Endothelial cell of umbilical vein (primary cell): Measurements from ENCODE around the gene DNAJC27. TPM values are rescaled to one million over a fixed set of nuclear protein-coding genes. Genes with fewer than 3 reads are reported as not detected.

ENCODE experiments used
- BruUV-seq: library from RNA; stranded (reverse); fragments of 400-500 nt; replicated peaks from 2 replicates; lab custom pipeline; 2021; lab: Mats Ljungman, UMichigan
- CTCF ChIA-PET: fragments of 300-600, 350-600 bp; sonication (Branson Sonifier 250); formaldehyde crosslinking; loops from one replicate; lab custom pipeline; 2021; ENCODE audit warnings: antibody characterized with exemption, inconsistent platforms; lab: Charles Lee
- POLR2A ChIA-PET: fragments of 300-600, 350-600 bp; sonication (Branson Sonifier 250); formaldehyde crosslinking; loops from one replicate; lab custom pipeline; 2021; ENCODE audit warnings: antibody characterized with exemption, inconsistent platforms; lab: Charles Lee
- DNase-seq: peaks from one replicate; pipeline ENCODE4 v3.0.0-alpha.2; 2011; ENCODE audit warnings: low read depth, low spot score
- FAIRE-seq: peaks from 2 replicates; lab custom pipeline; 2011; peaks lifted over from hg19 to GRCh38; lab: Jason Lieb, UNC
- H2AFZ ChIP-seq: 2 replicates; pipeline ENCODE4 v1.6.0; 2012; ENCODE audit warnings: low read depth, low read length, control low read depth, inconsistent platforms
- H3K27ac ChIP-seq: 2 replicates; pipeline ENCODE4 v1.5.1; 2011; ENCODE audit warnings: low read depth, mild to moderate bottlenecking, control low read depth, low read length, moderate library complexity; ENCODE audit not compliant: insufficient read depth
- H3K27me3 ChIP-seq, 2 experiments: 2 replicates each; pipeline versions ENCODE4 v1.6.0 to v1.6.1; 2011; ENCODE audit warnings: low read length in 2 of 2, mixed read lengths in 1 of 2; ENCODE audit not compliant: control insufficient read depth in 2 of 2, insufficient read depth in 2 of 2
- H3K36me3 ChIP-seq, 2 experiments: 2 replicates in 1 of 2; 3 replicates in 1 of 2; pipeline ENCODE4 v1.5.1; 2011; ENCODE audit warnings: low read length in 2 of 2, mild to moderate bottlenecking in 1 of 2, moderate library complexity in 1 of 2; ENCODE audit not compliant: control insufficient read depth in 2 of 2, insufficient read depth in 2 of 2; ENCODE audit errors: extremely low read depth in 1 of 2
- H3K4me1 ChIP-seq: 3 replicates; pipeline ENCODE4 v1.5.1; 2011; ENCODE audit warnings: mild to moderate bottlenecking, low read length; ENCODE audit not compliant: control insufficient read depth, insufficient read depth; ENCODE audit errors: extremely low read depth
- H3K4me2 ChIP-seq: 2 replicates; pipeline ENCODE4 v1.6.1; 2011; ENCODE audit warnings: low read length, control low read depth, mixed read lengths; ENCODE audit not compliant: insufficient read depth
- H3K4me3 ChIP-seq, 3 experiments: fragments of 200-600 bp in 1 of 3; sonication (generic), shearing (Covaris generic) in 1 of 3; replicated peaks in 1 of 3; 2 replicates each; pipeline ENCODE4 v1.5.1; 2011 to 2016; ENCODE audit warnings: control low read depth in 3 of 3, low read length in 3 of 3, mild to moderate bottlenecking in 2 of 3, inconsistent platforms in 1 of 3, low read depth in 1 of 3, moderate library complexity in 1 of 3; ENCODE audit not compliant: insufficient read depth in 1 of 3
- H3K79me2 ChIP-seq: 2 replicates; pipeline ENCODE4 v1.6.0; 2012; ENCODE audit warnings: low read length, inconsistent platforms; ENCODE audit not compliant: control insufficient read depth, insufficient read depth
- H3K9ac ChIP-seq: replicated peaks from 2 replicates; pipeline ENCODE3; 2011; ENCODE audit warnings: low read length, control low read depth; ENCODE audit not compliant: insufficient read depth; ENCODE audit errors: extremely low read depth
- H3K9me1 ChIP-seq: replicated peaks from 3 replicates; pipeline ENCODE4 v1.6.0; 2011; ENCODE audit warnings: mild to moderate bottlenecking, low read length; ENCODE audit not compliant: control insufficient read depth, insufficient read depth; ENCODE audit errors: extremely low read depth
- H3K9me3 ChIP-seq: replicated peaks from 2 replicates; pipeline ENCODE4 v1.5.1; 2012; ENCODE audit warnings: low read length, inconsistent platforms; ENCODE audit not compliant: control insufficient read depth, insufficient read depth
- H4K20me1 ChIP-seq: replicated peaks from 2 replicates; pipeline ENCODE3; 2011; ENCODE audit warnings: mild to moderate bottlenecking, low read length; ENCODE audit not compliant: control insufficient read depth, insufficient read depth; ENCODE audit errors: extremely low read depth
- EZH2 ChIP-seq: IDR thresholded peaks from 2 replicates; pipeline ENCODE4 v1.6.1; 2012; ENCODE audit warnings: borderline replicate concordance, low read depth, mild to moderate bottlenecking, moderate library complexity, low read length, inconsistent platforms; ENCODE audit not compliant: severe bottlenecking
- FOS ChIP-seq: IDR thresholded peaks from 2 replicates; pipeline ENCODE4 v1.6.1; 2011; ENCODE audit warnings: mild to moderate bottlenecking, low read length, moderate library complexity, borderline replicate concordance; ENCODE audit not compliant: insufficient read depth
- GATA2 ChIP-seq: IDR thresholded peaks from 2 replicates; pipeline ENCODE4 v1.7.0; 2011; ENCODE audit warnings: low read depth, mild to moderate bottlenecking, moderate library complexity, mixed read lengths, low read length; ENCODE audit not compliant: insufficient read length, insufficient read depth
- JUN ChIP-seq: IDR thresholded peaks from 2 replicates; pipeline ENCODE4 v1.6.1; 2011; ENCODE audit warnings: borderline replicate concordance, low read depth; ENCODE audit not compliant: insufficient read length, insufficient read depth
- MAX ChIP-seq: IDR thresholded peaks from 2 replicates; pipeline ENCODE4 v1.6.1; 2011; ENCODE audit not compliant: insufficient read depth, insufficient read length
- MYC ChIP-seq: IDR thresholded peaks from one replicate; pipeline ENCODE4 v1.6.1; 2011; ENCODE audit warnings: mild to moderate bottlenecking, low read depth, low read length
- POLR2A ChIP-seq: IDR thresholded peaks from 2 replicates; pipeline ENCODE4 v1.6.1; 2012; ENCODE audit warnings: low read depth, mild to moderate bottlenecking, control low read depth, low read length
- POLR2AphosphoS5 ChIP-seq: IDR thresholded peaks from 2 replicates; pipeline ENCODE4 v1.6.1; 2012; ENCODE audit warnings: low read depth, mild to moderate bottlenecking, control low read depth, low read length, moderate library complexity; ENCODE audit not compliant: insufficient read depth
- dilution Hi-C: fragments of 300-500 bp; cut with MboI; formaldehyde crosslinking; loops from one replicate; pipeline ENCODE4 v1.15.0; 2019; ENCODE audit warnings: low sequenced_read_pairs; ENCODE audit not compliant: extremely low pct_ligation_motif_present
- intact Hi-C: fragments of 100-400 bp; cut with micrococcal nuclease; formaldehyde crosslinking; loops from one replicate; pipeline ENCODE4 v1.10.0; 2022
- polyA plus RNA-seq, 4 experiments: library from polyadenylated mRNA; depleted of rRNA in 3 of 4; stranded (reverse) in 3 of 4; unstranded in 1 of 4; fragments of >200 nt; gene quantifications; 2 replicates each; pipeline versions ENCODE4 v1.2.1 to v1.2.3, GENCODE V29; 2011 to 2012; ENCODE audit warnings: missing spikeins in 1 of 4
- total RNA-seq: library from RNA; stranded (reverse); gene quantifications from 2 replicates; pipeline ENCODE4 v1.2.3, GENCODE V29; 2021
- TF ChIP-seq, protein P1 (sequence below), 2 donors: IDR thresholded peaks; 1 replicate in 1 of 2; 2 replicates in 1 of 2; pipeline ENCODE4 v1.5.1; 2011; ENCODE audit warnings: low read length in 2 of 2, mild to moderate bottlenecking in 2 of 2, moderate library complexity in 2 of 2, control low read depth in 1 of 2, inconsistent platforms in 1 of 2, low read depth in 1 of 2; ENCODE audit not compliant: insufficient read depth in 1 of 2; ENCODE audit errors: extremely low read depth in 1 of 2

Gene DNAJC27
- total and polyA plus RNA-seq, 2 donors (not counting 3 experiments of a cell fraction or from before 2014, with no cell fraction given): 1.3 to 3.2 TPM

GRCh38 chr2:24955921-24956320 lies 15.8 kb downstream of the DNAJC27 start:
- Histone ChIP-seq H3K9me3 (no peaks in the 10 kb centered on the region), H3K4me1 (no peaks in the 10 kb centered on the region), H3K4me2 (no peak overlapping the region), H3K27ac (no peak overlapping the region), H3K27me3 (no peaks in the 10 kb centered on the region), H3K79me2 (no peaks in the 10 kb centered on the region), H3K4me3 (no peak overlapping the region), H4K20me1 (no peaks in the 10 kb centered on the region), H3K9ac (no peak overlapping the region), H3K36me3 (peaks cover 5 to 12% of the 10 kb centered on the region in 2 experiments), H2AFZ (no peak overlapping the region), H3K9me1 (no peaks in the 10 kb centered on the region)
- intact Hi-C loops (no loop called here), dilution Hi-C loops (no loop called here)
- no peak for FAIRE-seq
- ChIA-PET CTCF (no interaction called here), POLR2A (no interaction called here)
- no peak for TF ChIP-seq EZH2
- no peak for TF ChIP-seq POLR2A
- TF ChIP-seq FOS: no peak
- TF ChIP-seq MAX: no peak
- TF ChIP-seq, protein P1, sequence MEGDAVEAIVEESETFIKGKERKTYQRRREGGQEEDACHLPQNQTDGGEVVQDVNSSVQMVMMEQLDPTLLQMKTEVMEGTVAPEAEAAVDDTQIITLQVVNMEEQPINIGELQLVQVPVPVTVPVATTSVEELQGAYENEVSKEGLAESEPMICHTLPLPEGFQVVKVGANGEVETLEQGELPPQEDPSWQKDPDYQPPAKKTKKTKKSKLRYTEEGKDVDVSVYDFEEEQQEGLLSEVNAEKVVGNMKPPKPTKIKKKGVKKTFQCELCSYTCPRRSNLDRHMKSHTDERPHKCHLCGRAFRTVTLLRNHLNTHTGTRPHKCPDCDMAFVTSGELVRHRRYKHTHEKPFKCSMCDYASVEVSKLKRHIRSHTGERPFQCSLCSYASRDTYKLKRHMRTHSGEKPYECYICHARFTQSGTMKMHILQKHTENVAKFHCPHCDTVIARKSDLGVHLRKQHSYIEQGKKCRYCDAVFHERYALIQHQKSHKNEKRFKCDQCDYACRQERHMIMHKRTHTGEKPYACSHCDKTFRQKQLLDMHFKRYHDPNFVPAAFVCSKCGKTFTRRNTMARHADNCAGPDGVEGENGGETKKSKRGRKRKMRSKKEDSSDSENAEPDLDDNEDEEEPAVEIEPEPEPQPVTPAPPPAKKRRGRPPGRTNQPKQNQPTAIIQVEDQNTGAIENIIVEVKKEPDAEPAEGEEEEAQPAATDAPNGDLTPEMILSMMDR (IDR thresholded peaks at IDR 0.05; ENCODE audit: extremely low read depth in 1 of 2, insufficient read depth in 1 of 2, low read depth in 1 of 2, low read length in 2 of 2): no peak
- no peak for TF ChIP-seq MYC
- no peak for TF ChIP-seq GATA2
- no peak for TF ChIP-seq JUN
- TF ChIP-seq POLR2AphosphoS5: no peak
- DNase-seq: no peak
- no TSS peak for BruUV-seq
